ENCODE results near the gene ATP2A3.

The ATP2A3 gene

GRCh38 chr17:3972931-3973330, 8.7 kb upstream of the ATP2A3 start:
- TF ChIP-seq CTCF (conservative IDR thresholded peaks at IDR 0.05; ENCODE audit: low read length) = no peak
- H3K4me3 ChIP-seq (ENCODE audit: low read length) = no peak overlapping the region
- no peak for DNase-seq (ENCODE audit: low read depth)

GRCh38 chr17:3972281-3972731, 8.1 kb upstream of the ATP2A3 start:
- no peak overlapping the region for H3K4me3 ChIP-seq (ENCODE audit: low read length)
- DNase-seq (ENCODE audit: low read depth) = no peak

GRCh38 chr17:3970668-3971067, 6.4 kb upstream of the ATP2A3 start:
- no peak for DNase-seq (ENCODE audit: low read depth)
- H3K4me3 ChIP-seq (ENCODE audit: low read length) = no peak overlapping the region
- no peak for TF ChIP-seq CTCF (conservative IDR thresholded peaks at IDR 0.05; ENCODE audit: low read length)

More at GRCh38 chr17:3972281-3972731, 8.1 kb upstream of the ATP2A3 start:
- no peak for TF ChIP-seq CTCF (conservative IDR thresholded peaks at IDR 0.05; ENCODE audit: low read length)

GRCh38 chr17:3969963-3970362, 5.7 kb upstream of the ATP2A3 start:
- no peak for TF ChIP-seq CTCF (conservative IDR thresholded peaks at IDR 0.05; ENCODE audit: low read length)
- H3K4me3 ChIP-seq (ENCODE audit: low read length) = no peak overlapping the region
- DNase-seq (ENCODE audit: low read depth) = no peak

GRCh38 chr17:3968886-3969524, 4.8 kb upstream of the ATP2A3 start:
- no peak for TF ChIP-seq CTCF (conservative IDR thresholded peaks at IDR 0.05; ENCODE audit: low read length)
- DNase-seq (ENCODE audit: low read depth) = no peak
- H3K4me3 ChIP-seq (ENCODE audit: low read length) = no peak overlapping the region

- no peak for DNase-seq (ENCODE audit: low read depth)
- H3K4me3 ChIP-seq (ENCODE audit: low read length) = no peak overlapping the region
- no peak for TF ChIP-seq CTCF (conservative IDR thresholded peaks at IDR 0.05; ENCODE audit: low read length)
Observed at GRCh38 chr17:3968015-3968414, 3.8 kb upstream of the ATP2A3 start.

- DNase-seq (ENCODE audit: low read depth) = no peak
- no peak for TF ChIP-seq CTCF (conservative IDR thresholded peaks at IDR 0.05; ENCODE audit: low read length)
- no peak overlapping the region for H3K4me3 ChIP-seq (ENCODE audit: low read length)
Observed at GRCh38 chr17:3966720-3967363, 2.6 kb upstream of the ATP2A3 start.
